Stimulated activated CD8-positive, alpha-beta memory T cell treated with anti-CD3 and anti-CD28 coated beads, Interleukin-7, amount 100 ng/mL, for 1 hour (primary cell): Measurements from ENCODE around the gene C19orf47.
A peak's percentile ranks its signal among the peaks of the same experiment; 100 is the strongest.

Experiments used
- DNase-seq, 2 donors: peaks; one replicate each; pipeline ENCODE4 v3.0.0-alpha.2; 2020; ENCODE audit warnings: low read depth in 2 of 2

C19orf47 gene

DNA sequence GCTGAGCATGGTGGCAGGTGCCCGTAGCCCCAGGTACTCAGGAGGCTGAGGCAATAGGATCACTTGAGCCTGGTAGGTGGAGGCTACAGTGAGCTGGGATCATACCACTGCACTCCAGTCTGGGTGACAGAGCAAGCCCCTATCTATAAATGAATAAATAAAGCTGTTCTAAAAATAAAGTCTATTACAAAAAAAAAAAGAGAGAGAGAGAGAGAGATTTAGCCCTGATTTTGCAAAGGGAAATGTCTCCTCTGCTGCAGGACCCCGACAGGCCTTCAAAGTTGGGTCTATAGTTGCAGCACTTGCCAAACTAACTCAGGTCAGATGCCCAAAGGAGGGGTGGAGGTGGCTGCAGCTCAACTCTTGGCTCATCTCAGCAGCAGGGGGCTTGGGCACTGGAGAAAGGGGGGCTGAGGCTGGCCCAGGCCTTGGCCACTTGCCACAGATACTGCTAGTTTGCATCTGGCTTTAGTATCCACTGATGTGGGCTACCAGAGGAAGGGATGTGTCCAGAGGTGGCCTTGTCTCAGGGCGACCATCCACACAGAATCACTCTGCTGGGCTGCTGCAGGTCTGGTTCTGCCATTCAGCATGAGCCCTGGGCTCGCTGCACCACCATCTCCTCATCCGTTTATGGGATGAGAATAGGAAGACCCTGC is 32.3 kb downstream of the C19orf47 start:
- DNase-seq = no peak

DNA sequence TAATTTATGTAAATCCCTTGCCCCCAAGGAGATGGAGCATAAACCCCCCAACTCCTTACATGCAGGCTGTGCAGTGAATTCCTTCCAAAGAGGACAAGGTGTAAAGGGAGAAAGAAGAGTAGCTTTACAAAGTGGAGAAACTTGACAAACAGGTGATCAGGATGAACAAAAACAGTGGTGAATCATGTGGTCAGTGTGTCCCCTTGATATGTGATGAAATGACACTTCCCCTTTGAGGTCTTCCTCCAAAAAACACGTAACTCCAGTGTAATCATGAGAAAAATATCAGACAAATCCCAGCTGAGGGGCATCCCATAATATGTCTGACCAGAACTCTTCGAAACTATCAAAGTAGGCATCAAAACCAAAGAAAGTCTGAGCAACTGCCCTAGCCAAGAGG is 33.5 kb downstream of the C19orf47 start:
- no peak for DNase-seq

DNA sequence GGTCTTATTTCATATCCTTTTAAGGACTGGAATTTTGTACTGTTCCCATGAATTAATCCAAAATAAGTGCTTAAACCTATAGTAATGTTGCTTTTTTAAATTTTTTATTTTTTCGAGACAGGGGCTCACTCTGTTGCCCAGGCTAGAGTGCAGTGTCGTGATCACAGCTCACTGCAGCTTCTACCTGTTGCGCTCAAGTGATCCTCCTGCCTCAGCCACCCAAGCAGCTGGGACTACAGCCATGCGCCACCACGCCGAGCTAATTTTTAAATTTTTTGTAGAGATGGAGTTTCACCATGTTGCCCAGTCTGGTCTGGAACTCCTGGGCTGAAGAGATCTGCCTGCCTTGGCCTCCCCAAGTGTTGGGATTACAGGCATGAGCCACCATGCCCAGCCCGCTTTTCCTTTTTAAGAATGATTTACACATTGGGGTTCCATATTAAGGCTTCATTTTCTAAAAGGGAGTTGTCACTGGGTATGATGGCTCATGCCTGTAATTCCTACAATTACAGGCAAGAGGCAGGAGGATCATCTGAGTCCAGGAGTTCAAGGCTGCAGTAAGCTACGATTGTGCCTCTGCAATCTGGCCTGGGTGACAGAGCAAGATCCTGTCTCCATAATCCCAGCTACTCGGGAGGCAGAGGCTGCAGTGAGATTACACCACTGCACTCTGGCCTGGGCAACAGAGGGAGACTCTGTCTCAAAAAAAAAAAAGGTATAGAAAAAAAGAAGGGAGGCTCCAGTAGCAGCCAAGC is 34.8 kb downstream of the C19orf47 start:
- DNase-seq = no peak

DNA sequence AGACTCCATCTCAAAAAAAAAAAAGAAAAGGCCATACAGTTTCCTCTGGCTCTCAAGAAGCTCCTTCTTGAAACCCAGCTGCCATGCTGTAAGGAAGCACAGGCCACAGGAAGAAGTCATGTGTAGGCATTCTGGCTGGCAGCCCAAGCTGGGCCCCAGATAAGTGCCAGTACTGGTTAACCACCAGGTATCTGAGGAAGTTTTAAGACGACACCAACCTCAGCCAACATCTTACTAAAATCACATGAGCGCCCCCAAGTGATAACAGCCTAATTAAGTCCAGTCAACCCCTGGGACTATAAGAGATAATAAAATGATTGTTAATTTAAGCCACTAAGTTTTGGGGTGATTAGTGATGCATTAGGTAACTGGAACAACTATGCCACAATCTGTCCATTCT is 35.7 kb downstream of the C19orf47 start:
- no peak for DNase-seq

DNA sequence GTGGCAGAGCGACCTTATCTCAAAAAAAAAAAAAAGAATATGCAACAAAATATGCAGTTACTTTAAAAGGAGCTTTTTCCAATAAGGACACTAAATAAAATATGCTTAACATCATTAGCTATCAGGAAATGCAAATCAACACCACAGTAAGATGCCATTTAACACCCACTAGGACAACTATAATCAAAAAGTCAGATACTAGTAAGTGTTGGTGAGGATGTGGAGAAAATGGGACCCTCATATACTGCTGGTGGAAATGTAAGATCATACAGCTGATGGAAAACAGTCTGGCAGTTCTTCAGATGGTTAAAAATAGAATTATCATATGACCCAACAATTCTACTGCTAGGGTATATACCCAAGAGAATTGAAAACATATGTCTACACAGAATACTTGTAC is 38.5 kb downstream of the C19orf47 start:
- no peak for DNase-seq

DNA sequence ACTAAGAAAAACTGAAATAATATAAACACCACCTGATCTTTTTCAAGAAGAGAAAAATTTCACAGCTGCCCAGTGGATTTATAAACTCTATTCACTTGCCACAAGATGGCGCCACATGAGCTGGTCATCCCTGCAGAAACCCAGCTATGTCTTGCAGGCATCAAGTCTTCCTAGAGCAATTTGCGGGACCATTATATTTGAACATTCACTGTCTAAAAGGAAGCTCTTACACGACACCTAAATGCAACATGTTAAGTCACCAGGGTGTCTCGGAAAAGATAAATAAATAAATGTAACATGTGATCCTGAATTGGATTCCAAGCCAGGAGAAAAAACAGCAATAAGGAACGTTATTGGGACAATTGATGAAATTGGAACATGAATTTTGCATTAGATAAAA is 42.8 kb downstream of the C19orf47 start:
- peak; percentile 41 to 54 for DNase-seq

DNA sequence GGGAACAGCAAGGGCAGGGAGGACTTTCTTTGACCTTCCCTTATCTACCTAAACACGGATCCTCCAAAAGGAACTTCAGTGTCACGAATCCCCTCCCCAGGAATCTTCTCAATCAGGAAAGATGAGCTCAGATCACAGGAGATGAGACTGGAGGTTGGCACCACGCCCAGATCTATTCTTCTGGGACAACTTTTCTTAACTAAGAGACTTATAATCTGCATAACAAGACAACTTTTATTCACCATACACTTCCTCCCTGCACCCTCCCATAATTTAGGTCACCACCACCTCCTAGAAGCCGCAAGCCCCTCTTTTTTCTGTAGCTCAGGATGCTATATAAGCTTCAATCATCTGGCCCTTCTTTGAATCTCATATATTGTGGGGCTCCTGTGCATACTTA is 43.9 kb downstream of the C19orf47 start:
- DNase-seq = no peak

DNA sequence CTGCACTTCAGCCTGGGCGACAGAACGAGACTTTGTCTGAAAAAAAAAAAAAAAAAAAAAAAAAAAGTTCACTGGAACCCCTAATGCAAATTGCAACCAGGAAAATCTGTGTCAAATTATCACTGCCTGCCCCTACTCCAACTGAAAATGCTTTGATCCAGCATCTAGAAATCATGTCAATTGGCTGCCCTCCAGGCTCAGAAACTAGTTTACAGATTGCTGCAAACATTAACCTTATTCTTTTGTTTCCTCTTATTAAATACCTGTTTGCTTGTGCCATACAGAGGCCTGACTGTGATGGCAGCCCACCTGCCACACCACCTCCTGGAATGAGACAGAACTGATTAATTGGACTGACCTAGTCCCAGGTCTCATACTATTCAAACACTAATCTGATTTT is 44.4 kb downstream of the C19orf47 start:
- no peak for DNase-seq

DNA sequence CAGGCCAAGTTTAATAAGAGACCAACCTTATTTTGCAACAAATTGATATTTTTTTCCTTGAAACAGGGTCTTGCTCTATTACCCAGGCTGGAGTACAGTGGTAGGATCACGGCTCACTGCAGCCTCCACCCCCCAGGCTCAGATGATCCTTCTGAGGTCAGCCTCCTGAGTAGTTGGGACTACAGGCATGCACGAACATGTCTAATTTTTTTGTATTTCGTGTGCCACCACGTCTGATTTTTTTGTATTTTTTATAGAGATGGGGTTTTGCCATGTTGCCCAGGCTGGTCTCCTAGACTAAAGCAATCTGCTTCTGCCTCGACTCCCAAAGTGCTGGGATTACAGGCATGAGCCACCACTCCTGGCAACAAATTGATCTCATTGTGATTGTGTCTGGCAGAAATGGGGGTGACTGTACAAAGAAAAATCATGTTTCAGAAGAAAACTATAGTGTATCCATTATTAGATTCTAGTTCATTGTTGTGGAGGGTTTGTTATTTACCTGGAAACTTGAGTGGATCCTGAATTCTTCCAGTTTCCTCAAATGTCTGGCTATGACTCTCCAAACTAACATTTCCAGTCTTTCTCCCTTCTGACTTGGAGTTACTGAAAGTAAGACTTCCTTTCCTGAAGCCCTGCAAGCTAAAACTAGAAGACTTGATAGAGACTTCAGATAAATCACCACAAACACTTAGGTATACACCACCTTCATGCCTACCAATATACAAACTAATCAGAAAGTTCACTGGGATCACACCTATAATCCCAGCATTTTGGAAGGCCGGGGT is 45.8 kb downstream of the C19orf47 start:
- no peak for DNase-seq

DNA sequence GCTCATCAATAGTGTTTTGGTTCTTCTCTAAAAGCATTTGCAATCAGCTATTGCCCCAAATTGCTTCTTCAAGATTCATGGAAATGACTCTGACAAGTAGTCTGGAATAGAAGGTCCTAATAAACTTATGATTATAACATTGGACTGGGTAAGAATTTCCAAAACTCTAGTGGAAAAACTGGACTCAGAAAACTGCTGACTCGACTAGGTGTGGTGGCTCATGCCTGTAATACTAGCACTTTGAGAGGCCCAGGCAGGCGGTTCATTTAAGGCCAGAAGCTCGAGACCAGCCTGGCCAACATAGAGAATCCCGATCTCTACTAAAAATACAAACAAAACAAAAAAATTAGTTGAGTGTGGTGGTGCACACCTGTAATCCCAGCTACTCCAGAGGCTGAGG is 47.5 kb downstream of the C19orf47 start:
- DNase-seq = no peak

DNA sequence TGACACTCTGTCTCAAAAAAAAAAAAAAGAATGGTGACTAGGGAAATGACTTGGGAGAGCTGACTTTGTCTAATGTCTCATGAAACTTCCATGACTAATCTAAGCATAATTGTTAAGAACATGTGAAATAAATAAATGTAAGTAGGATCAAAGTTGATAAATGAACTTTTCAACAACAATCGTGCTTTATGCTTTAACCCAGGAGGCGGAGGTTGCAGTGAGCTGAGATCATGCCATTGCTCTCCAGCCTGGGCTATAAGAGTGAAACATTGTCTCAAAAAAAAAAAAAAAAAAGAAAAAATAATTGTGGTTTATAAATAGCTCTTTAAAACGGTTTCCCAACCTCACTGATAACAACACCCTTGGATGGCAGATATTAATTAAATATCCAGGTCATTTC is 50.2 kb downstream of the C19orf47 start:
- no peak for DNase-seq

DNA sequence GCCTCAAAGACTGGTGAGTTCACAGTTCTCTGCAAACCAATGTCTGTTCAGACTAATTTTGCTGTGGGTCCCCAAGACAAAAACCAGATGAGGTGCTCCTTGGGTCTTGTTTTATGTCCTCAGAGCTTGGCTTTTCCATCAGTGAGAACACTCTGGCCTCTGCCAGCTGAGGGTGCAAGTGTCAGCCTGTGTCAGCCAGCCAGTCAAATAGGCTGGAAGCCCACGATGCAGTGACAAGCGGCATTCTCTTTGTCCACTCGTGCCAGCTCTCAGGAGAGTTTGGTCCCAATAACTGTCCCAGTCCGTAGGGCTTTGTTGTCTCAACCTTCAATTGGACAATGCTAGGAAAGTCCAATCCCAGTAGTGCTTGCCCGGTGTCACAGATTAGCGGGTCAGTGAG is 53.6 kb downstream of the C19orf47 start:
- DNase-seq = no peak

DNA sequence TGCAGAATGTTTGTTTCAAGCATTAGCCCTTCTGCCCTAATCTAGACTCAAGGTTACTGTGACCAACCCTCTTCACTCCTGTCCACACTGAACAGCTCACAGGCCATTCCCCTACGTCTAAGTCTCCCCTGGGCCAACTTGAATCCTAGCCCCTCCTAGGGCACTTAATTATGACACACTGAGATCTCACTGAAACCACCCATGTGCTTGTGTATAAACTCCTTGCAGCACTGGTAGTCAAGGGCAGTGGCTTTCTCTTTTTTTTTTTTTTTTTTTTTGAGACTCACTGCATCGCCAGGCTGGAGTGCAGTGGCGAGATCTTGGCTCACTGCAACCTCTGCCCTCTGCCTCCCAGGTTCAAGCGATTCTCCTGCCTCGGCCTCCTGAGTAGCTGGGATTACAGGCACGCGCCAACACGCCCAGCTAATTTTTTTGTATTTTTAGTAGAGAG is 61.2 kb downstream of the C19orf47 start:
- DNase-seq = no peak

DNA sequence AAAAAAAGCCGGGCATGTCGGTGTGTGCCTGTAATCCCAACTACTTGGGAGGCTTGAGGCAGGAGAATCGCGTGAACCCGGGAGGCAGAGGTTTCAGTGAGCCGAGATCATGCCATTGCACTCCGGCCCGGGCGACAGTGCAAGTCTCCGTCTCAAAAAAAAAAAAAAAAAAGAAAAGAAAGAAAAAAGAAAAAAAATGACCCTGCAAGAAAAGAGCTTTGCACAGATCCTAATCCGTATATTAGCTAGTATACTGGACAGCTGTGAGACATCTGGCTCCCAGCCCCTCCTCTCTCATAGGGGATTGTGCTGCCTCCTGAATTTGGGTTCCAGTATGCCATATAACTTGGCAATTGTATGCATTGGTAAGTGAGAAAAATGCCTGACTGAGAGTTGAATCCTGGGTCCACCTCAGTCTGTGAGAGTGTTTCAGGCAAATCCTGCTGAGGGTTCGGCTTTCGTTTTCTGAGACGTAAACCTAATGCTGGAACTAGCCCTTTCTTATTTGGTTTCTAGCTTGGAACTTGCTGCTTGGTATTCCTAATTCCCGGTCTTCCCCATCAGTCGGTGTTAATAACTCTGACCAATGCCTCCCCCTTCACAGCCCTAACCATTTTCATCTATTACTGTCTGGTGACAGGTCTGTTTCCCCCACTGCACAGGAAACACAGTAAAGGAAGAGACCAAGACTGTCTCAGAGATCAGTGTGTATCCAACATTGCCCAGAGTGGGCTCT is 61.8 kb downstream of the C19orf47 start:
- DNase-seq = no peak

DNA sequence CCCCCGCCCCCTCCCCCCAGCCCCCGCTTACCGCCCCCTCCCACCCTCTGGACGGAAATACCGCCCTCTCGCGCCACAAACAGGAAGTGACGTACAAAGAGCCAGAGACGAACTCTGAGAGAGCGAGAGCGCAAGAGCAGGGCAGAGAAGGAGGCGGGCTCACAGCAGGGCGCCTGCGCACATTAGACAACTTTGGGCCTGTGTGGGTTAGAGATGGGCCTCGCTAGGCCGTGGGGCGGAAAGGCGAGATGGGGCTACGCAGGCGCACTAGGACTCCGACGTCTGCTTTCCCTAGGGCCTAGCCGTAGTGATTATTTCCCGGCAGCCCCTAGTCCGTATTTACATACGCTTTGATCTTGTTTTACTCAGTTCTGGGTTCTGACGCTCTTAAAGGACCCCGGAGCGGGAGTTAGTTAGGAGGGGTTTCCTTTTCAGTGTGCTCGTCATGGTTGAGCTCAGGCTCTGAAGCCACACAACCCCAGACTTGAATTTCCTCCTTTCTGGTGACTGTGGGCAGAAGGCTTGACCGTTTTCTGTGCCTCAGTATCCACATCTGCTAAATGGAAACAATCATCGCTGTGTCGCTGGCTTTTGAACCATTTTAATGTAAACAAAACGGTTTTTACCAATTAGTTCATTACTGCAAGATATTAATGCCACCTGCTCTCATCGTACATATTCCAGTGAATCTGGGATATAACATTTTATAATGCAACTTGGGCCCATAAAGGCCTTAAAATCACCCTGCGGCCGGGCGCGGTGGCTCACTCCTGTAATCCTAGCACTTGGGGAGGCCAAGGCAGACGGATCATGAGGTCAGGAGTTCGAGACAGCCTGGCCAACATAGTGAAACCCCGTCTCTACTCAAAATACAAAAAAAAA is 62.6 kb downstream of the C19orf47 start:
- DNase-seq = peak; percentile 93 to 96

DNA sequence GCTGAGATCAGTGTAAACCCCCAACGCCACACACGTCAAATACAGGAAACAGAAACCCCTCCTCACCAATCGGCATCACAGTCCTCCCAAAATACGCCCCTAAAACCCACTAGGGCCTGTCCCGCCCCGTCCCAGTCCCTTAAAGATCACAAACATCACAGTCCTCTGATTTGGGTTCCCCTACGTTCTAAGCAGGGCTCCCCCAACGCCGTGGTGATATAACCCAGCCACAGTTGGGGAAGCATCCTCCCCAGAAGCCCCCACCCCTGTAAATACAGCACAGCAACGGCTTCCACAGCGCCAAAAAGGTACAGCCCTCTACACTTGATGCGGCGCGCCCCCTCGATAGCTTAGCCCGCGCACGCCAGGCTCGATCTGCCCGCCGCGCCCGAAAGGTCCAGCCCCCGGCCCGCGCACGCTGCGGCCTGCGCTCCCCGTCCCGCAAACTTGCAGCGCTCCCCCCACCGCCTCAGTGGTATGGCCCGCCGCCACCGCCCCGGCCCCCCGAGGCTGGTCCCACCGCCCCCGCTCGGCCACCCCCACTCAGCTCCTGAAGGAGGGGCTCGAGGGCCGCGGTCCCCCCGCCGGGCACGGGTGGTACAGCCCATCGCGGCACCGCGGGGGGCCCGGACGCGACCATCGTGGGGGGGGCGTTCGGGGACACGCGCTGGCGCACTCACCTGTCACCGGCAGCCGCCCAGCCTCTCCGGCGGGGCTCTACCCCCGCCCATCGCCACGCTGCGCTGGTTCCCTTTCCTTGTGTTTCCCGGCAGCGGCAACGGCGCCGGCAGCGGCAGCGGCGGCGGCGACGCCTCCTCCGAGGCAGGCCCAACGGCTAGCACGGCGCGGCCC is 63.5 kb downstream of the C19orf47 start, which contains the start of gene AKT2:
Gene AKT2, minus strand, starts transcription at position 845 of the 852 bp plus-strand sequence. CDS start 20,078 bp downstream, outside the sequence.
- DNase-seq = peak; percentile 43 to 49

DNA sequence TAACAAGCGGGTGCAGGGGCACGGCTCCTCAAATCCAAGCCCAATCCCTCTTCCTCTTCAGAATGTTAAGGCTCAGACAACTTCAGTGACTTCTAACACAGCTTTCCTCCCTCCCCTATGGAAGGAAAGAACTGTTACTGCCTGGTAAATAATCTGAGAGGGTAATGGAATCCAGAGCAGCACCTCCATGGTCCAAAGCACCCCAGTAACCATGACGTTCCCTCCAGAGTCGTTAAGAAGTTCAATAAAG is 64.0 kb downstream of the C19orf47 start:
- no peak for DNase-seq

DNA sequence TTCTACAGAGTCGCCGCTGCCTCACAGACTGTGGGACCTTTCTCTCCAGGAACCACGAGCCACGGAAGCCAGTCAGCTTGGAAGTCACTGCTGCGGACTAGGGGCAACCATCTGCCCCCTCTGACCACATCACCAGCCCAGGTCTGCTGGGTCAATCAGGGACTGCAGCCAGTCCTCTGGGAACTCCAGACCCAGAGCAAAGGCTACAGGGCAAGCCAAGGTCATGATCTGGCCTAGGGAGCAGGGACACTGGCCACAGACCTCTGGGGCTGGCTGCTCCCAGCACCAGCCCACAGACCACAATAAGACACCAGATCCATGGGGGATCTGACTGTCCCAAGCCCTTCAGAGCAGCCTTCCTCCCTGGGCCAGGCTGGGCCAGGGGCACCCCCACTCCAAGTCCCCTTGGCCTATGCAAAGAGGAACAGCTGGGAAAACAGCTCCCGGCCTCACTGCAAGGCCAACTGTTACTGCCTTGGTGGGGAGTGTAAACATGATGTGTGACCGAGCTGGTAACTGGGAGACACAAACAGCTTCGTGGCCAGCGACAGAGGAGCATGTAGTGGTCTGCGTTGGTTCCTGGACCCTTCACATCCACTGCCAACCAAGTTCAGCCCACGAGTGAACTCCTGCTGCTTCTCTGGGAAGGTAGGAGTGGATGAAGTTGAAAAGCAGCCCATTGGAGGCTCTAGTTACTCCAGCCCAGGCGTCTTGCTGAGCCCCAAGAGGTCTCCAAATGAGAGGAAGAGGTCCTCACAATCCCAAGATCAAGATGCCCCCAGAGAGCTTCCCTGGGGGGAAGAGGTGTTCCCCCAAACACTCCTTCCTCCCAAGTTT is 64.6 kb downstream of the C19orf47 start:
- DNase-seq = no peak

DNA sequence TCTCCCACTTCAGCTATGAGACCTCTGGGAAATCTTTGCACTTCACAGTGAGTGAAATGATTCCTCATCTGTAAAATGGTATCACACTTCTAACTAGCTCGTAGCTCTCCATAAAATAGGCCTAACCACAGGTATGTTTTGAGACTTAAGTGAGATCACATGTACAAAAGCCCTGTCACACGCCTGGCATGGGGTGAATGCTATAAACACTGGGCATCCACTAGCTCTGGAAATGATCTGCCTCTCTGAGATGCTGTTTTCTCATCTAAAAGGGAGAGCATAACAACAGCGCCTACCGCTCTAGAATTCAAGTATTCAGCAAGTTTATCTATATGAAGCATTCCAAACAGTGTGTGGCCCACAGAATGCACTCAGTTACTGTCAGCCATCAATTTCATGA is 65.3 kb downstream of the C19orf47 start:
- DNase-seq = no peak
